Kidney tubule cell (primary cell): Measurements from ENCODE around the gene LYSMD4.
A peak's percentile ranks its signal among the peaks of the same experiment; 100 is the strongest.

ENCODE experiments used
- DNase-seq: peaks from one replicate; pipeline ENCODE4 v3.0.0-alpha.2; 2018; ENCODE audit warnings: low spot score

The LYSMD4 gene

DNA sequence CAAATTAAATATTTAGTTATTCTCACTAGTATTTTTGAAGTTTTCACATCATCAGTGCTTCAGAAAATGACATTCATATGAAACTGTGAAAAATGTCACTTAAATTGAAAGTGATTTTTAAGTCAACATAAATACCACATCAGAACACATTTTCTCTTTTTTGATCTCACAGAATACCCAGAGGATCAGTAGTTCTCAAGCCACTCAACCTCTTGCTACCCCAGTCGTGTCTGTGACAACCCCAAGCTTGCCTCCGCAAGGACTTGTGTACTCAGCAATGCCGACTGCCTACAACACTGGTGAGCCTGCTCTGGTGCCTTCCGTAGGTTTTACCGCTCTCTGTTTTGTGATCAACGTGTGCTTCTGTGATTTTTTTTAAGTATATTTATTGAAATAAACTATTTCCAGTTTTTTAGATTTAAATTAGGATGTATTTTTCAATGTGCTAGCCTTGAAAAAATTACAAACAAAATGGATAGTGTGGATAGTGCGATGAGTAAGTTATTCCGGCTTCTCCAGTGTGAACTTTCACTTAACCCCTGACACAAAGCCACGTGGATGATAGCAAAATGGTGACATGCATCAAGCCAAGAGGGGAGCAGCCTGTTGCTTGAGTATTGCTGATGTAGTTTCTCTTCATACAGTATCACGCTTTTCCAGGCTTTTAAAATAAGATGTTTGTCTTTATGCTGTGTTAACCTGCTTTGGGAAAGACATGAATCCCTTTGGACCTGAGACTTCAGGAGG lies 26.5 kb downstream of the LYSMD4 start:
- DNase-seq = no peak

DNA sequence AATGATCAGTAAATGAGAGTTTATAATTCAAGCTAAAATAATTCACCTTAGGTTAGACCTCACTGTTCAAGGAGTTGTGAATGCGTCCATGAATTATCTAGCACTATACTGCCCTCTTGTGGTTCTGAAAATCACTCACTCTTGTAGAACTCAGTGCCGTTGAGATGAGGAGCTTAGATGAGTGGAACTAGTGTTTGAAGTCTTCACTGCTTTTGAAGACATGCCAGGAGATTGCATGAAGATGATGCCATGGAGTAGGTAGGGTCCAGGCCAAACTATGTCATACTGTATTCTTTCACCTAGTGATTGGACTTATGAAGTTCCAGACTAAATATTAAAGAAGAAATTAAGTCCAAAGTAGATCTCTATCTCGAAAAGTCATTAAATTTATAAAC lies 28.8 kb downstream of the LYSMD4 start:
- peak; percentile 89 for DNase-seq

DNA sequence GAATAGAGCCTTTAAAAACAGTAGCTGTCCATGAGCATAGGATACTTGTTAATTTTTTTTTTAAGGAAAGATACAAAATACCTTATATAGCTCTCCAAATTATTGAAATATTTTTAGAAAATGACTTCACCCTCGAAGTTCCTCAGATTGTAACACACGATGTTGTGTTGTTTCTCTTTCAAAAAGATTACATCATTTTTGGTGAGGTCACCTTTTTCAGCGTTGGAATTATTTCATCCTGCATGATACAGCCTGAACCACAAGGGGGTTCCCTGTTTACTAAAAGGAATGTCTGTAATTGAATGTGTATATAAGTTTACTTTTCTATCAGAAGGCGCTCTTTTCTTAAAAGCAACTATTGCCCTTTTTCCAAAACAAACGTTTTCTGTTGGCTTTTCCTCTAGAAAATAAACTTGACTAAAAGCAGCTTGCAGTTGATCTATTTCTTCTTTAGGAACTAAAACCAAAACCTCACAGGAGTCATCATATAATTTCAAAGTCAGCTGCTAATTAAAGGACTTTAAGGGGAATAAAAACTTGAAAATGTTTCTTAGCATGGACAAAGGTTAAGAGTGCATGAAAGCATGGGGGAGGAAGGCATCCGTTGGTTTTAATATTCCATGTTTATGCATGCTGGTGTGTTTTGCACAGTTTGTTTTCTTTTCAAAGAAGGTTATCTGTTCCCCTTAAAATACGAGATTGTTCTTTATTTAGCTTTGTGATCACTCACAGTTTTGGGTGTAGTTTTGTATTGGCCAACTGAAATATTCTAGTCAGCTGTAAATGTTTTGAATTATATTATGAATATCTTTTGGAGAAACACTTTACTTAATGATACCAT lies 29.4 kb downstream of the LYSMD4 start:
- peak; percentile 90 for DNase-seq

DNA sequence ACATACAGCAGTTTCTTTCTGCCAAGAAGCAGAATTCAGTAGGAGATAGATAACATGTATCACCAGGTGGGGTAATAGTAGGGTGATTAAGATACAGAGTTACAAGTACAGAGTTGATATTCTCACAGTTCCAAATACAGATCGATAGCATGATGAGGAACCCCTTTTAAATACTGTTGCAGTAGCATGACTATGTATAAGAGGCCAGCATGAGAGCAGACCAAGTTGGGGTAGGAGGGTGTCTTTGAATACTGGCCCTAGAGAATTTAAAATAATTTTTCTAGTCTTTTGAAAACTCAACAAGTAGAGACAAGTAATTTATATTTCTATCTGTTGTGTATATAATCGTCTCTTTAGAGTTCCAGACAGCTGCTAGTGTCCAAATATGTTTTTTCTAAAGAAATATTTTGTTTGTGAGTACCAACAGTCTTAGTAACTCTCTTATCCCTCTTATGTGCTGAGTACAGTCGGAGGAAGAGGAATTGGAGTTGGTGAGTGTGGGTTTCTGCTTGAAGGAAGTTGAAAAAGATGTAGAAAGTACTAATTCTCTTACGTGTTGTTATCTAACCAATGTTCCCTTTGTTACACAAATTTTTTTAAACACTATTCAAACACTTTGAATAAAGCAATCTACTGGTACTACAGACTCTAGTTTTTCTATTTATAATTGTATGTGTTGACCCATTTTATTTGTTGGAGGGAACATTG lies 30.2 kb downstream of the LYSMD4 start:
- DNase-seq = peak; percentile 36

DNA sequence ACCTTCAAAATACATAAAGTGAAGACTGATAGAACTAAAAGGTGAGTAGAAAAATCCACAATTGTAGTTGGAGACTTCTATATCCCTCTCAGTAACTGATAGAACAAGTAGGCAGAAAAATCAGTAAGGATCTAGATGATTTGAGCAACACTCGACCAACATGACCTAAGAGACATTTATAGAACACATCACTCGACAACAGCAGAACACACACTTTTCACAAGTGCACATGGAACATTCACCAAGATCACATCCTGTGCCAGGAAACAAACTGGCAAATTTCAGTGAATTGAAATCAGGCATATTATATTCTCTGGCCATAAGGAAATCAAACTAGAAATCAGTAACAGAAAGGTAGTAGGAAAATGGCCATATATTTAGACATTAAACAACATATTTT lies 37.1 kb downstream of the LYSMD4 start:
- no peak for DNase-seq

DNA sequence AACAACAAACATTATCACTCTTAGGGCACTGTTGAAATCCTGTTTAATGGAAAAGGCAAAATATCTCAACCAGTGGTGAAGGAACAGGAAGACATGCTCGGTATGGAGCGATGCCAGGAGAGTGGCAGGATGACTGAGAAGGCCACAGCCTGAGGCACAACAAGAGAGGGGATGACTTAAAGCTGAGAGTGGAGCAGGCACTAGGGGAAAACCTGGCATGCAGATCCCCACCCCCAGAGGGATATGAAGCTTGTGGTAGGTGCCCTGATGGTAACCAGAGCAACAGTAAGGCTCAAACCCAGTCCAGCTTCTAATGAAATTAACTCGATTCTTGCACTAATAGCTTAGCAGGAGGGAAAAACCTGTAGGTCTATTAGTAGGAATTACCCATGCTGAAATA lies 40.4 kb downstream of the LYSMD4 start:
- peak; percentile 42 for DNase-seq

DNA sequence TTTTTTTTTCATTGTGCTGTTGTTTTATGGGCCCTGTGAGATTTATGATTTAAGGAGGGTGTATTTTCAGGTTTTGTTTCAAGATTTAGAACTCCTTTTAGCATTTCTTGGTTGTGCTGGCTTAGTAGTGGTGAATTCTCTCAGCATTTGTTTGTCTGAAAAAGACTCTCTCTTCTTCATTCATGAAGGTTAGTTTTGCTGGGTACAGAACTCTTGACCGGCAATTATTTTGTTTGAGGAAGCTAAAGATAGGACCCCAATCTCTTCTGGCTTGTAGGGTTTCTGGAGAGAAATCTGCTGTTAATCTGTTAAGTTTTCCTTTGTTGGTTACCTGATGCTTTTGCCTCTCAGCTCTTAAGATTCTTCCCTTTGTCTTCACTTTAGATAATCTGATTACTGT lies 46.9 kb downstream of the LYSMD4 start:
- DNase-seq = no peak

DNA sequence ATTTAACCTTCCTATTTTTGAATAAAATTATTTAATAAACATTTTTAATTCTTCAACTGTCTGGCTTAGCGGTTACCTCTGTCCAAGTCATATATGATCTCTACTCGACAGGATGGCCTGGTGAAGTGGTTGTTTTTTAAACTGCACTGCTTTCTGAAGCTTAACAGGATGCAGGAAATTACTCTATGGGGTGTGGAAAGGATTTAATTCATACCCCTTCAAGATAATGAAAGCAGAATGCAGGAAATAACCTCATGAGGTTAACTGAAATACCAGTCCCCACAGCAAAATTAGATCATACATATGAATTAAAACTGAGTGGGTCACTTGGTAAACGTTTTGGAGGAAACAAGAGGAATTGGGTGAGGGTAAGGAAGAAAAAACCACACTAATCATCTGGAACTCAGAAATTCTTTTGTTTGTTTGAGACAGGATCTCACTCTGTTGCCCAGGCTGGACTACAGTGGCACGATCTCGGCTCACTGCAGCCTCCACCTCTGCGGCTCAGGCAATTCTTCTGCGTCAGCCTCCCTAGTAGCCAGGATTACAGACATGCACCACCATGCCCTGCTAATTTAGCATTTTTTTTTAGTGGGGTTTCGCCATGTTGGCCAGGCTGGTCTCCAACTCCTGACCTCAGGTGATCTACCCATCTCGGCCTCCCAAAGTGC lies 50.1 kb downstream of the LYSMD4 start:
- peak; percentile 89 for DNase-seq

DNA sequence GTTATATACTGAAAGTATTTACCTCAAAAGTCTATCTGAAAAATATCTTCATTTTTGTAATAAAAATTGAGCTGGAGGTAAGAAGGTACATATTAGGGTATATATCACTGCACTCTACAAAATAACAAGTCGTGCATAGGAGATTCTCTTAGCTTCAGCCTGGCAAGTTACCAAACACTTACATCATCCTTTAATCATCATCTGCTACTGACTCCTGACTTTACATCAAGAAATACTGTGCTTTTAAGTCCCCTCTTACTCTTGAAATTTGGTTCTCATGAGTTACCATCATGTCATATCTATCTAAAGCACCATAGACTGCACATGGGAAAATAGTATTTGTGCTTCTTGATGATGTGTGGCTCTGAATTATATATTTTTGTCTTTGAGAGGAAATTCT lies 50.8 kb downstream of the LYSMD4 start:
- DNase-seq = peak; percentile 90

DNA sequence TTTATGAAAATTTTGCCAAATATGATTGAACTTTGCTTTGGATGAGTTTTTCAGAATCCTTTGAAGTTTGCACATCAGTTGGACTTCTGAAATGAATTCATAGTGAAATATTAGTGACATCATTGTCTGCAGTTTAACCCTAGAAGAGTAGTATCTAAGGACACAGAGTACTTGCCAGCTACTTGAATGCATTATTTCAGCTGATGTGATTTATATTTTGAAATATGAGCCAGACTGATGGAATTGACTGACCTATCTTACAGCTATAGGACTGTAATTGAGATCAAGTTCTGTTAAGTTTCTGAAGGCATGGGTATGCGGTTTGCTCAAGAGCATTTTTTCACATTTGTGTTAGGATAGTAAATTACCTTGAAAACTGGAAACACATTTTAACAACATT lies 51.2 kb downstream of the LYSMD4 start:
- DNase-seq = peak; percentile 4

DNA sequence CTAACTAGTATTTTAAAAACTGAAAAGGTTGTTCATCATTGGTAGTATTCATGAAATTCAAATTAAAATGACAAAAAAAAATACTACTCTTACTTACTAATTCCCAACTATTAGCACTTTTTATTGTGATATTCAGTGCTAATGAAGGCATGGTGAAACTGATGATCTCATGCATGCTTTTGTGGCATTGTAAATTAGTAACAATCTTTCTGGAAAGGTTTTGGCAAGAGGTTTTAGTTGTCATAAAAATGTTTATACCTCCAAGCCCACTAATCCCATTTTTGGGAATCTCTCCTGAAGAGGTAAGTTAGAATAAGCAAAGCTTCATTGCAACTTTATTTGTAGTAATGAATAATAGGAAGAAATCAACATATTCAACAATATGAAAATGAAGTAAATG lies 53.0 kb downstream of the LYSMD4 start:
- DNase-seq = peak; percentile 41

DNA sequence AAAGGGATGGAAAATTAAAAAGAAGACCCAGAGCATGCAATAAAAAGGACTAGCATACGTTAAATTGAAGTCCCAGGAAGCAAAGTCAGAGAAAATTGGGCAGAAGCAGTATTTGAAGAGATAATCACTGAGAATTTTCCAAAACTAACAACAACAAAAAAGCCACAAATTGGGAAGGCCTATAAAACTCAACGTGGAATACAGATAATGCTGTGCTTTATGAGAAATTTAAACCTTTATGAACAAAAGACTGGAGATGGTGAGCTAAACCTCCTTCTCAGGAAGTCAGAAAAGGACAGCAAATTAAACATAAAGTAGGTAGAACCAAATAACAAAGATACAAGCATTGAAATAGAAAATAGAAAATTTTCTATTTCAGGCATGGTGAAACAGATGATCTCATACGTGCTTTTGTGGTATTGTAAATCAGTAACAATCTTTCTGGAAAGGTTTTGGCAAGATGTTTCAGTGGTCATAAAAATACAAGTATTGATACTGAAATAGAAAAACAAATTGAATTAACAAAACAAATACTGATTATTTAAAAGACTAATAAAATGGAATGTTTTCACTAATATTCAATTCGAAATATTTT lies 55.6 kb downstream of the LYSMD4 start:
- peak; percentile 53 for DNase-seq
